SU-DHL-6 (cell line): ENCODE results near the gene YES1.
A peak's percentile ranks its signal among the peaks of the same experiment; 100 is the strongest.

Source experiments
- H2AFZ ChIP-seq: fragments of 200-600 bp; sonication (generic); 2 replicates; pipeline ENCODE4 v1.6.1; 2014; ENCODE audit warnings: low read depth, mild to moderate bottlenecking, moderate library complexity, mixed read lengths, antibody characterized with exemption, low read length; ENCODE audit not compliant: severe bottlenecking
- H3F3A ChIP-seq: fragments of 200-600 bp; shearing (Covaris generic); 2 replicates; pipeline ENCODE4 v1.6.0; 2016; ENCODE audit warnings: antibody characterized with exemption, mild to moderate bottlenecking; ENCODE audit not compliant: insufficient read depth
- H3K27ac ChIP-seq: fragments of 200-600 bp; sonication (generic); 2 replicates; pipeline ENCODE4 v1.5.1; 2016; ENCODE audit warnings: low read depth, mild to moderate bottlenecking, low read length, moderate library complexity, mixed read lengths
- H3K27me3 ChIP-seq: fragments of 200-600 bp; sonication (generic), shearing (Covaris generic); 2 replicates; pipeline ENCODE4 v1.6.0; 2014; ENCODE audit warnings: mild to moderate bottlenecking, low read length
- H3K36me3 ChIP-seq: fragments of 200-600 bp; sonication (generic); 2 replicates; pipeline ENCODE4 v1.6.1; 2014; ENCODE audit warnings: mild to moderate bottlenecking, low read length, mixed read lengths
- H3K4me2 ChIP-seq: fragments of 300-600, 200-600 bp; shearing (Covaris generic), sonication (generic); 2 replicates; pipeline ENCODE4 v1.6.0; 2014; ENCODE audit warnings: low read length, low read depth, mild to moderate bottlenecking; ENCODE audit not compliant: poor library complexity, severe bottlenecking
- H3K4me3 ChIP-seq: fragments of 200-600 bp; sonication (generic); 2 replicates; pipeline ENCODE4 v1.5.1; 2014; ENCODE audit warnings: antibody characterized with exemption, low read length, mild to moderate bottlenecking, mixed read lengths; ENCODE audit not compliant: insufficient read depth, poor library complexity, severe bottlenecking
- H3K79me2 ChIP-seq: fragments of 200-600 bp; sonication (generic); 2 replicates; pipeline ENCODE4 v1.6.1; 2014; ENCODE audit warnings: mild to moderate bottlenecking, low read length, moderate library complexity; ENCODE audit not compliant: insufficient read depth
- H3K9ac ChIP-seq: fragments of 200-600 bp; sonication (generic); 2 replicates; pipeline ENCODE4 v1.7.0; 2014; ENCODE audit warnings: mild to moderate bottlenecking, low read length
- H3K9me2 ChIP-seq: fragments of 200-600 bp; sonication (generic); replicated peaks from 2 replicates; pipeline ENCODE4 v1.6.1; 2014; ENCODE audit warnings: low read length; ENCODE audit not compliant: insufficient read depth
- H3K9me3 ChIP-seq: fragments of 200-600 bp; sonication (generic); 2 replicates; pipeline ENCODE4 v1.6.1; 2014; ENCODE audit warnings: low read length, mixed read lengths; ENCODE audit not compliant: insufficient read depth
- H4K20me1 ChIP-seq: fragments of 200-600 bp; sonication (generic); 2 replicates; pipeline ENCODE4 v1.6.1; 2014; ENCODE audit warnings: low read depth, mild to moderate bottlenecking, antibody characterized with exemption, low read length, moderate library complexity, mixed read lengths
- CTCF ChIP-seq: fragments of 200-600 bp; sonication (generic); IDR thresholded peaks from one replicate; pipeline ENCODE4 v1.5.1; 2017; ENCODE audit warnings: antibody characterized with exemption, mild to moderate bottlenecking, low read length, moderate library complexity; ENCODE audit not compliant: insufficient read depth, poor library complexity, severe bottlenecking
- EZH2phosphoT487 ChIP-seq: fragments of 200-600 bp; sonication (generic), shearing (Covaris generic); conservative IDR thresholded peaks from 2 replicates; pipeline ENCODE4 v1.6.1; 2018; ENCODE audit warnings: mild to moderate bottlenecking, antibody characterized with exemption, low read length, moderate library complexity, mixed read lengths

The YES1 gene

DNA sequence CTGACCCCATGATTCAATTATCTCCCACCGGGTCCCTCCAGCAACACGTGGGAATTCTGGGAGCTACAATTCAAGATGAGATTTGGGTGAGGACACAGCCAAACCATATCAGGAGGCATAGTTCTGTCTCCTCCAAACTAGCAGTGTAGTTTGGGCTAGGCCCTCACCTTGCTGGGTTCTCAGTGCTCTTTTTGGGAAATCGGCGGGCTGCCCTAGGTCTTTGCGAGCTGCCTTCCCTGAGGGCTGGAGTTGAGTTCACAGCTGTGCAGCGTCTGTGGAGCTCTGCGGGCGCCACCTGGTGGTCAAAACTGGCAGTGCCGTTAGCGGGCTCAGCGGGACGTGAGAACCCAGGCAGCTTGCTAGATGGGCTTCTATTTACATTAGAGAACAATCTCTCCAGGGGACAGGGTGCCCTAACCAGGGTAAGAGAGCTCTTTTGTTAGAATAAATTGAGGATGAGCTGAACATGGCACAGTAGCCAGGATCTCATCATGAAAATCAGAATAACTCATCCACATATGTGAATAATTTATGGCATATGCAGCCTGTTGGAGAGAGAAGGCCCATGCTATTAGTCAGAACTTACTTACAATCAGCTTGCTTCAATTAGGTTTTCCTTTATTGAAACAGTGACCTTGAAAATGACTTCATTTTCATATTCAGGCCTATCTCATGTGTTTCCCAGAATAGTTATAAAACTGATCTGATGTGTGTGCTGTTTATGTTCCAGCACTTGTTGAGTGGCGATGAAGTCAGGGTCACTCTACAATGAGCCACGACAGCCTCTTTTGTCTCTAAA, 27.4 kb upstream of the YES1 start:
- TF ChIP-seq CTCF (peak; percentile 92), EZH2phosphoT487 (no peak)
- no peaks in the 10 kb centered on the region for H3K27me3 ChIP-seq
- H3K9ac ChIP-seq = no peak overlapping the region
- H3K4me3 ChIP-seq = no peak overlapping the region
- no peak overlapping the region for H2AFZ ChIP-seq
- no peak overlapping the region for H3K27ac ChIP-seq
- H4K20me1 ChIP-seq = no peaks in the 10 kb centered on the region
- no peaks in the 10 kb centered on the region for H3F3A ChIP-seq
- H3K9me3 ChIP-seq = no peaks in the 10 kb centered on the region
- no peaks in the 10 kb centered on the region for H3K36me3 ChIP-seq
- no peak overlapping the region for H3K4me2 ChIP-seq
- H3K9me2 ChIP-seq = no peaks in the 10 kb centered on the region
- no peaks in the 10 kb centered on the region for H3K79me2 ChIP-seq

- H2AFZ ChIP-seq = no peak overlapping the region
- H3K9ac ChIP-seq = no peak overlapping the region
- H3K27ac ChIP-seq = no peak overlapping the region
- H3K4me2 ChIP-seq = no peak overlapping the region
- no peaks in the 10 kb centered on the region for H3F3A ChIP-seq
- H4K20me1 ChIP-seq = no peaks in the 10 kb centered on the region
- H3K79me2 ChIP-seq = no peaks in the 10 kb centered on the region
- no peak for TF ChIP-seq EZH2phosphoT487
- no peak for TF ChIP-seq CTCF
- H3K27me3 ChIP-seq = no peaks in the 10 kb centered on the region
- no peaks in the 10 kb centered on the region for H3K9me3 ChIP-seq
- H3K36me3 ChIP-seq = no peaks in the 10 kb centered on the region
- H3K4me3 ChIP-seq = no peak overlapping the region
- no peaks in the 10 kb centered on the region for H3K9me2 ChIP-seq
These were observed 25.9 kb upstream of the YES1 start for GRCh38 chr18:837922-838321.

- no peak overlapping the region for H2AFZ ChIP-seq
- no peaks in the 10 kb centered on the region for H3F3A ChIP-seq
- no peak overlapping the region for H3K9ac ChIP-seq
- TF ChIP-seq CTCF = no peak
- TF ChIP-seq EZH2phosphoT487 = no peak
- H3K79me2 ChIP-seq = no peaks in the 10 kb centered on the region
- no peak overlapping the region for H3K4me2 ChIP-seq
- H3K9me2 ChIP-seq = no peaks in the 10 kb centered on the region
- no peaks in the 10 kb centered on the region for H3K9me3 ChIP-seq
- no peak overlapping the region for H3K4me3 ChIP-seq
- H3K36me3 ChIP-seq = no peaks in the 10 kb centered on the region
- no peaks in the 10 kb centered on the region for H4K20me1 ChIP-seq
- H3K27ac ChIP-seq = no peak overlapping the region
- H3K27me3 ChIP-seq = no peaks in the 10 kb centered on the region
These were observed 22.2 kb upstream of the YES1 start for GRCh38 chr18:834082-834720.
